DND-41 (cell line): ENCODE results near the gene CELSR3.

Experiments used
- ATAC-seq: fragments of 200-7000 bp; cut with Tn5 transposase; 3 replicates; pipeline ENCODE4 v1.9.1; 2021; ENCODE audit warnings: low read depth; ENCODE audit not compliant: insufficient read depth
- DNase-seq: peaks from one replicate; pipeline ENCODE4 v3.0.0-alpha.2; 2020
- H2AFZ ChIP-seq: 2 replicates; pipeline ENCODE4 v1.6.0; 2012; ENCODE audit warnings: low read depth, low read length
- H3K27ac ChIP-seq: 2 replicates; pipeline ENCODE4 v1.5.1; 2012; ENCODE audit warnings: low read length, inconsistent platforms
- H3K27me3 ChIP-seq: fragments of 200-600 bp; sonication (generic); 2 replicates; pipeline ENCODE4 v1.6.0; 2012; ENCODE audit warnings: low read length, mild to moderate bottlenecking, inconsistent platforms; ENCODE audit not compliant: insufficient read depth, poor library complexity
- H3K36me3 ChIP-seq: 2 replicates; pipeline ENCODE4 v1.5.1; 2012; ENCODE audit warnings: low read length, inconsistent platforms; ENCODE audit not compliant: insufficient read depth
- H3K4me1 ChIP-seq: 2 replicates; pipeline ENCODE4 v1.5.1; 2012; ENCODE audit warnings: mild to moderate bottlenecking, low read length; ENCODE audit not compliant: insufficient read depth
- H3K4me2 ChIP-seq: 2 replicates; pipeline ENCODE4 v1.6.0; 2012; ENCODE audit warnings: mild to moderate bottlenecking, moderate library complexity, low read length, inconsistent platforms; ENCODE audit not compliant: insufficient read depth
- H3K4me3 ChIP-seq, 2 experiments: fragments of 200-600 bp in 1 of 2; shearing (Covaris generic) in 1 of 2; 2 replicates each; pipeline ENCODE4 v1.5.1; 2012 to 2016; ENCODE audit warnings: inconsistent platforms in 2 of 2, low read length in 2 of 2, mild to moderate bottlenecking in 2 of 2, low read depth in 1 of 2, moderate library complexity in 1 of 2
- H3K79me2 ChIP-seq: 2 replicates; pipeline ENCODE4 v1.6.0; 2012; ENCODE audit warnings: low read length, inconsistent platforms; ENCODE audit not compliant: insufficient read depth
- H3K9ac ChIP-seq: 2 replicates; pipeline ENCODE4 v1.6.0; 2012; ENCODE audit warnings: low read depth, mild to moderate bottlenecking, inconsistent platforms, low read length, moderate library complexity
- H3K9me3 ChIP-seq: 2 replicates; pipeline ENCODE4 v1.5.1; 2012; ENCODE audit warnings: low read length, moderate library complexity, mild to moderate bottlenecking, inconsistent platforms; ENCODE audit not compliant: insufficient read depth, severe bottlenecking
- H4K20me1 ChIP-seq: 2 replicates; pipeline ENCODE4 v1.6.0; 2012; ENCODE audit warnings: low read length; ENCODE audit not compliant: insufficient read depth
- EZH2 ChIP-seq: IDR thresholded peaks from 3 replicates; pipeline ENCODE4 v1.6.1; 2012; ENCODE audit warnings: borderline replicate concordance, low read depth, mild to moderate bottlenecking, moderate library complexity, low read length, inconsistent platforms; ENCODE audit not compliant: severe bottlenecking
- TF ChIP-seq, protein P1 (sequence below): IDR thresholded peaks from 2 replicates; pipeline ENCODE4 v1.5.1; 2012; ENCODE audit warnings: borderline replicate concordance, low read length, moderate library complexity, mild to moderate bottlenecking; ENCODE audit not compliant: poor library complexity, severe bottlenecking; ENCODE audit errors: extremely low read depth

The CELSR3 gene

DNA sequence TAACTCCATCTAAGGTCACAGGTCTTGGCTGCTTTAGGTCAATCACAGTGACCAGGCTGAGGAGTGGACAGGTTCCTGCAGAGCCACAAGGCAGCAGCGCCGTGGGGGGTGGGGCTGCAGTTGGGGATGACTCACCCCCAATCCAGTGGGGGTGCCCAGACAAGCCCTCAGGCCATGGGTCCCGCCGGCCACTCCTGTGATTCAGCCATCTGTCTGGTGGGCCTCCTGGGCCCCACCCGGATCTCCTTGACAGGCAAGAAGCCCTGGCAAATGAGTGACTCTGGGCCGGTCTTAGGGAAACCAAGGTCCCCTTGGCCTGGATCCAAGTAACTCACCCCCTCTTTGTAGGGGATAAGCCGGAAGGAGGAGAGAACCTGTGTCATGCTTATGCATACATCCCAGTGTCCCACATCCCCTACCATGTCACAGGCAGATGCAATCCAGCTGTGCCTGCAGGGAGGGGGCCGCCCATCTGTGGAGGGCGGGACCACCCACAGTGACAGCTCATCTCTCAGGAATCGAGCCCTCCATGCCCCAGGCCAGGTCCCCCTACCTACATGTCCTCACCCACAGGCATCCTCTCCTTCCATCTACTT is 67.1 kb downstream of the CELSR3 start:
- Histone ChIP-seq H3K79me2 (no peaks in the 10 kb centered on the region), H3K27ac (no peak overlapping the region), H3K9ac (no peak overlapping the region), H3K4me2 (no peak overlapping the region), H4K20me1 (peaks cover 13% of the 10 kb centered on the region; the same call in 1 of the 2 replicates), H3K36me3 (peaks cover 31% of the 10 kb centered on the region), H3K4me1 (no peaks in the 10 kb centered on the region), H2AFZ (no peak overlapping the region), H3K4me3 (no peak overlapping the region), H3K9me3 (no peaks in the 10 kb centered on the region), H3K27me3 (no peaks in the 10 kb centered on the region)
- DNase-seq (no peak), ATAC-seq (no peak)
- TF ChIP-seq EZH2: no peak
- TF ChIP-seq, protein P1, sequence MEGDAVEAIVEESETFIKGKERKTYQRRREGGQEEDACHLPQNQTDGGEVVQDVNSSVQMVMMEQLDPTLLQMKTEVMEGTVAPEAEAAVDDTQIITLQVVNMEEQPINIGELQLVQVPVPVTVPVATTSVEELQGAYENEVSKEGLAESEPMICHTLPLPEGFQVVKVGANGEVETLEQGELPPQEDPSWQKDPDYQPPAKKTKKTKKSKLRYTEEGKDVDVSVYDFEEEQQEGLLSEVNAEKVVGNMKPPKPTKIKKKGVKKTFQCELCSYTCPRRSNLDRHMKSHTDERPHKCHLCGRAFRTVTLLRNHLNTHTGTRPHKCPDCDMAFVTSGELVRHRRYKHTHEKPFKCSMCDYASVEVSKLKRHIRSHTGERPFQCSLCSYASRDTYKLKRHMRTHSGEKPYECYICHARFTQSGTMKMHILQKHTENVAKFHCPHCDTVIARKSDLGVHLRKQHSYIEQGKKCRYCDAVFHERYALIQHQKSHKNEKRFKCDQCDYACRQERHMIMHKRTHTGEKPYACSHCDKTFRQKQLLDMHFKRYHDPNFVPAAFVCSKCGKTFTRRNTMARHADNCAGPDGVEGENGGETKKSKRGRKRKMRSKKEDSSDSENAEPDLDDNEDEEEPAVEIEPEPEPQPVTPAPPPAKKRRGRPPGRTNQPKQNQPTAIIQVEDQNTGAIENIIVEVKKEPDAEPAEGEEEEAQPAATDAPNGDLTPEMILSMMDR: no peak

DNA sequence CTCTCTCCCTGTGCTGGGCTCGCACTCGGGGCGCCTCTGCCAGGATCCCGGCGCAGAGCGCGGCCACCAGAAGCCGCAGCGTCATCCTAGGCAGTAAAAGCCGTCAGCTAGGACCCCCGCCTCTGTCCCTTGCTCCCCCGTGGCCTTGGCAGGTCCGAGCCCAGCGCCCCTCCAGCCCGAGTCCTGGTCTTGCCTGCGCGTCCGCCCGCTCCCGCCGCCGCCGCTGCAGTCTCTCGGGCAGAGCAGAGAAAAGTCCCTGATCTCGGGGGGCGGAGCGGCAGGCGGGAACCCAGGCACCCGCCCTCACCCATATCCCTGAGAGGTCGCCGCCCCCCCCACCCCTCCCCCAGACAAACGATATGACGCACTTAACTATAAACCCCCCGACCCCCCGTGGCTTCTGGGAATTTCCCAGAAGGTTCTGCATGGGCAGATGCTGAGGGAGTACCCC is 67.6 kb downstream of the CELSR3 start, which contains the start of gene COL7A1:
Gene COL7A1, minus strand, starts transcription at position 255 of the 451 bp plus-strand sequence. Its CDS starts 170 bp downstream, at position 85.
- Histone ChIP-seq H3K27ac (no peak within 1 kb of the TSS), H4K20me1 (peaks cover 13% of the 10 kb centered on the region; the same call in 1 of the 2 replicates), H3K9me3 (no peaks in the 10 kb centered on the region), H3K79me2 (no peaks in the 10 kb centered on the region), H3K4me2 (no peak within 1 kb of the TSS), H3K9ac (no peak within 1 kb of the TSS), H3K4me1 (no peaks in the 10 kb centered on the region), H2AFZ (no peak within 1 kb of the TSS), H3K36me3 (peaks cover 26% of the 10 kb centered on the region), H3K27me3 (no peaks in the 10 kb centered on the region), H3K4me3 (no peak within 1 kb of the TSS)
- no peak for DNase-seq
- ATAC-seq: no peak
- TF ChIP-seq, protein P1: no peak
- TF ChIP-seq EZH2: no peak

DNA sequence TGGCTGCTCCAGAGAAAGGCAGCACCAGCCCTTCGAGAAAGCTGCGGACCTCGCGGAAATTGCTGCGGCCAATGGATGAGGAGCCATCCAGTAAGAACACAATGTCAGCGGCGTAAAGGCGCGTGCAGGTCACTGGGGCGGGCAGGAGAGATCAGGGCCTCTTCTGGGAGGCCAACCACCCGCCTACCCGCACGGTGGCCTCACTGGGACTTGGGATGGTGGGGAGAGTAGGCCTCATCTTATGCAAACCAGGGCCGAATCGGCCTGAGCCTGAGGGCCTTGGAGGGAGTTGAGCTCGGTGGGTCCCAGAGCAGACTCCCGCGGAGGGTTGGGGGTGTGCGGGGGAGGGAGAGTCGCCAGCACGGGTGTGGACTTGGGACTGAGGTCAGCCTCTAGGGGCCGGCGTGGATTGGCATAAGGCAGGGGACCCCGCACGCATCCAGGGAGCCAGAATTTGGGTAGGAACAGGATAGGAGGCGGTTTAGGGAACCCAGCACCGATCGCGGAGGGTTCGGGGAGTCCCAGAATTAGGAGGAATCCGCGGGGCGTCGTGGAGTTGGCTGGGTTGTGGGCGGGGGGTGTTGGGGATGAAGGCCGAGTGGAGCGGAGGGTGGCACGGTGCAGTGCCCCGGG is 68.2 kb downstream of the CELSR3 start:
- H2AFZ ChIP-seq: no peak overlapping the region
- peaks cover 13% of the 10 kb centered on the region; the same call in 1 of the 2 replicates for H4K20me1 ChIP-seq
- H3K79me2 ChIP-seq: no peaks in the 10 kb centered on the region
- H3K36me3 ChIP-seq: peaks cover 20% of the 10 kb centered on the region
- no peaks in the 10 kb centered on the region for H3K27me3 ChIP-seq
- no peaks in the 10 kb centered on the region for H3K4me1 ChIP-seq
- no peaks in the 10 kb centered on the region for H3K9me3 ChIP-seq
- H3K27ac ChIP-seq: no peak overlapping the region
- no peak overlapping the region for H3K4me2 ChIP-seq
- no peak overlapping the region for H3K9ac ChIP-seq
- ATAC-seq: no peak
- no peak for DNase-seq
- TF ChIP-seq, protein P1: no peak
- no peak for TF ChIP-seq EZH2
- no peak overlapping the region for H3K4me3 ChIP-seq

DNA sequence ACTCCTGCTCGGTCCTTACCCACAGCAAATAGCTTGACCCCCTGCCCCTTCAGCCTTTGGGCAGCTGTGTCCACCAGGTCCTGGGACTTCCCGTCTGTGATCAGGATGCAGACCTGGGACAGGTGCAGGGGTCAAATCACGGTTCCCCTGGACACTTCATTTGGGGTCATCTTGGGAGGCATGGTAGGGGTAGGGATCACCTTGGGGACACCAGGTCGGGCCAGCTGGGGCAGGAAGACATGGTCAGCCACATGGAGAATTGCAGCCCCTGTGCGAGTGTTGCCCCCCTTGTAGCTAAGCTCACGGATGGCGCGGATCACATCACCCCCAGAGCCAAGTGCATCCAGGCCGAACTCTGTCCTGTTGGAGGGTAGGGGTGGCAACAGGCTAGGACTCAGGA is 69.3 kb downstream of the CELSR3 start:
- Histone ChIP-seq H3K79me2 (no peaks in the 10 kb centered on the region), H3K4me3 (no peak overlapping the region), H3K27me3 (no peaks in the 10 kb centered on the region), H3K9me3 (no peaks in the 10 kb centered on the region), H3K4me1 (no peaks in the 10 kb centered on the region), H3K4me2 (no peak overlapping the region), H3K27ac (no peak overlapping the region), H3K9ac (no peak overlapping the region), H2AFZ (no peak overlapping the region), H4K20me1 (peaks cover 21% of the 10 kb centered on the region; the same call in 1 of the 2 replicates), H3K36me3 (peaks cover 8% of the 10 kb centered on the region)
- ATAC-seq: no peak
- TF ChIP-seq, protein P1: no peak
- no peak for DNase-seq
